NCI-H82 (cell line): ENCODE measurements around the gene MYH6.
"Not testable (repeated sequence)": the region's sequence is repeated elsewhere in the genome, so short reads cannot be mapped to it uniquely, and the experiment has no call there.

ENCODE experiments used
- DNase-seq: peaks from one replicate; lab custom pipeline; 2025; lab: John Stamatoyannopoulos, UW

MYH6 gene

DNA sequence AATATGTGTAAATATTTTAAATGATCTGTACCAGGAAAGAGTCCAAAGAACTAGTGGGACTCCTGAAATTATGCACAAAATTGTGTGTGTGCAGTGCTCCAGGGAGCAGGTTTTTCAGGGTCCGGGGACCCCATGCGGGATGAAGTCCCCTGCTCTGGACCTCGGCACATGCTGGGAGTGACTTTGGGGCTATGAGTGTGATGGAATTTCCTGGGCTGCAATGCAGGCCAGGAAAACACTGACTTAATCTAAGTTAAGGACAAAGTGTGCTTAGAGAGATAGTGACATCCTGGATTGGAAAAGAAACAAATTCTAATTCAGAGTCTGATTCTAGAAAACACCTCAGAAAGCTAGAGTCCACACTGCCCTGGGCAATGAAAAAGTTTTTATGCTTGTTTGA lies 6.2 kb upstream of the MYH6 start:
- no peak for DNase-seq

DNA sequence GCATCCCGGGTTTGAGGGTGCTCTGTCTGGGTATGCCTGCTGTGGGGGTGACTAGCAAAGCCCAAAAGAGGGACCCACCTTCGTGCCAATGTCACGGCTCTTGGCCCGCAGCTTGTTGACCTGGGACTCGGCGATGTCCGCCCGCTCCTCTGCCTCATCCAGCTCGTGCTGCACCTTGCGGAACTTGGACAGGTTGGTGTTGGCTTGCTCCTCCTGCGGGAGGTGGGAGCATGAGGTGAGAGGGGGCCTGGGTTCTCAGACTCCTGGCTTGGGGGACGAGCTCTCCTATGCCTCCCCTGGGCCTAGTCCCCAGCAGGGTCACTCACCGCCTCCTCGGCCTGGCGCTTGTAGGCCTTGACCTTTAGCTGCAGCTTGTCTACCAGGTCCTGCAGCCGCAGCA lies 5.6 kb upstream of the MYH6 start:
- DNase-seq, result no peak

DNA sequence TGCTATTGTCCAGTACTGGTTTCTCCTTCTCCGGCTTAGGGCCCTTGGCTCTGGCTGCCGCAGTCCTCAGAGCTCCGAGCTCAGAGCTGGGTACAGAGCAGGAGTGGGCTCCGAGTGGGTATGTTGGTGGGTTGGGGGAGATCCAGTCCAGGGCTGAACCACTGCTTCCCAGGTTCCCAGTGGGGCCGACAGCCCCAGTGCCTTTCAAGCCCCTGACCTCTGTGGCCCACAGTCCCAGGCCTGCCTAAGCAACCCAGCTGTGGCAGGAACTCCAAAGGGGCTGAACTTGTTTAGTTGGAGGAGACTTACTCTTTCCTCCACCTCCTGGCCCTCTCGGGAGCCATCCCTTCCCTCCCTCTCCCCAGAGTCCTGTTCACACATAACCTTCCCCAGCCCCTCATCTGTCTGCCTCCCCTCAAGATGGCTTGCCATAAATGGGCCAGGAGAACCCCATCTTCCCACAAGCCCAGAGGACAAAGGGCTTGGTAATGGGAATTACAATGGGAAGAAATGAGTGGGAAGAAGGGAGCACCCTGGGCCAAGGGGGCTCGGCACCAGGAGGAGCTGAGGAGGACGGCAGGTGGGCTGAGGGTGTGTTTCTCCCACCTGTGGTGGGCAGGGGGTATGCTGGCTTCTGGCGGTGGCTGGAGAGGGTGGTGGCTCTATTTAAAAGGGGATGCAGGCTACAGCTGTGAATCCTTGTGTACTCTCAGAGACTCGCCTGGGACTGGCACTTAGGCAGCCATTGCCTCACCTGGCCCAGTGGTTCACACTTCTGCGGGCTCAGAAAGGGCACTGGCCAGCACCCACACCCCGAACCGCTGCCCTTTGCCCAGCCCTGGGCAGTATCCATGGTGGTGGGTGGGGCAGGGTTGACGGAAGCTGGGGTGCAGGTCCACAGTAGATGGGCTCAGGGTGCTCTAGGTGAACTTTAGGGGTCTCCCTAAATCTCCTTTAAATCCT lies 3.8 kb upstream of the MYH6 start:
- no peak for DNase-seq

DNA sequence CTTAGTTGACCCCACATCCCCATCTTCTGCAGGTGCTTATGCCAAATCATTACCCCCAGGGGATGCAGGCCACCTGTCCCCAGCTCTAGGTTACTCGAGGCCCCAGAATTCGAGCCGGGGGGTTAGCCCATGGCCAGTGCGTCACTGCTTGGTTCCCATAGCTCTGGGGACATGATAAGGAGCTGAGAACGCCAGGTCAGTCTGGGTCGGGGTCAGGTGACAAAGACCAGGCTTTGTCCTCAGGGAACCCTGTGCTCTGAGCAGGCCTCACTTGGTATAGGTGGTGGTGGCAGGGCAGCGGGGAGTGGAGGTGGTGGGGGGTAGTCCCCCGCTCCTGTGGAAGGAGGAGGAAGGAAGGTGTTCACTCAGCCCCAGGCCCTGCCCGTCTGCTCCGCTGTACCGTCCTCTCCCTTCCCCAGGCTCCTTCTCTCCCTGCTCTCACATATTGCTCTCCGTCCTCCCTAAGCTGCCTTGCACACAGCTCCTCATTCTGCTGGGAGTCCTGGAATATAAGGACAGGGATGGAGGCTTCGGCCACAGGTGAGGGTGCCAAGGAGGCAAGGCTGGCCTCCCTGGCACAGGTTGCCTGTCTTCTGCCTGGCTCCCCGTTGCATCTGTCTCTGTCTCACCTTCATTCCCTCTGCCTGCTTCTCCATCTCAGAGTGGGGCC lies 2.0 kb upstream of the MYH6 start:
- no peak for DNase-seq

DNA sequence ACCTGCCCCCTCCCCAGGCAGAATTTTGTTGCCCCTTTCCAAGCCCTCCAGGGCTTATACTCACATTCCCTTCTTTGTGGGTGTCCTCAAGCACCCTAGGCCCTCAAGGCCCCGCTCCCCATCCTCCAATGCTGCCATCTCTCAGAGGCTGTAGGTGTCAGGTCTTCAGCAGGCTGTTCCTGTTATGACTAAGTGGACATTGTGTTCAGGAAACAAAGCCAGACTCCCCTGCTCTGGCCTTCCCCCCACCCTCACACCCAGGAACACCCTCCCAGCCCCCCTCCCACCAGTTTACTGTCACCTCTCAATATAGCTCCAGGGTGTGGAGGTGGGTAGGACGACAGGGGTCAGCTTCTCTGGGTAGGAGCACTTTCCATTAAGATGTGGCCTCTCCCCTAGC lies 1.4 kb upstream of the MYH6 start:
- DNase-seq, result no peak

DNA sequence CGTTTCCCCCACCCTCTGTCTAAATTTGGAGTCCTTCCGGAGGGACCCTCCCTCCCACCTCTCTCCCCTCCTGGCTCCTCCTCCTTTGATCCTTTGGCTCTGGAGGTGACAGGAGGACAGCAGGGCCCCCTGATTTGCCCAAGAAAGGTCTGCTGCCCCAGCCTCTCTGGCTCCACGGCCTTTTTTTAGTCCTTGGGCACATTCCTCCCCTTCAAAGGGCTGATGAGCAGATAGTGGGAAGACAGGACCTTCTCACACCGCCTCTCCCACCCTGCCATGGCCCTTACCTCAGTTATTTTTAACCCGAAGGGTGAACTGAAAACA lies 196 bp upstream of the MYH6 start:
- DNase-seq, result no peak

DNA sequence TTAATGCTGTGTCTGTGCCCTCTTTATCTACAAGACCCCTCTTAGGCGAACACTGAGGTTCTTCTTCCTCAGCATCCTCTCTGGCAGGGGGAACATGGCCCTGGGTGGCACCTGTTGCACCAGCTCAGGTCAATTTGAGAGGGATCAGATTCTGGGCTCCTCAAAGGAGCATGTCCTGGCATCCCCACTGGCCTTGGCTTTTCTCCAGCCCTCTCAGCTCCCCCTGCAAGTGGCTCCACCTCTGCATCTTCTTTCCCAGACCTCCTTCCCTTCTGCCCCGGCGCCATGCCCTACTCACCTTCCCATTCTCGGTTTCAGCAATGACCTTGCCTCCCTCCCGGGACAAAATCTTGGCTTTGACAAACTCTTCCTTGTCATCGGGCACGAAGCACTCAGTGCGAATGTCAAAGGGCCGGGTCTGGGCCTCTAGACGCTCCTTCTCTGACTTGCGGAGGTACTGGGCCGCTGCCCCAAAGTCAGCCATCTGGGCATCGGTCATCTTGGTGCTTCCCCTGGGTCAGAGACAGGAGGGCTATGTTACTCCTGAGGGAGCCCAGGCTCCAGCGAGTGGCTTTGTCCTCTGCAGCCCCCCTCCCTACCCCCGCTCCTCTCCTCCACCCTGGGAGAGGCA lies 1.2 kb downstream of the MYH6 start:
- no peak for DNase-seq

GRCh38 chr14:23406244-23406643 lies 1.8 kb downstream of the MYH6 start:
- no peak for DNase-seq

DNA sequence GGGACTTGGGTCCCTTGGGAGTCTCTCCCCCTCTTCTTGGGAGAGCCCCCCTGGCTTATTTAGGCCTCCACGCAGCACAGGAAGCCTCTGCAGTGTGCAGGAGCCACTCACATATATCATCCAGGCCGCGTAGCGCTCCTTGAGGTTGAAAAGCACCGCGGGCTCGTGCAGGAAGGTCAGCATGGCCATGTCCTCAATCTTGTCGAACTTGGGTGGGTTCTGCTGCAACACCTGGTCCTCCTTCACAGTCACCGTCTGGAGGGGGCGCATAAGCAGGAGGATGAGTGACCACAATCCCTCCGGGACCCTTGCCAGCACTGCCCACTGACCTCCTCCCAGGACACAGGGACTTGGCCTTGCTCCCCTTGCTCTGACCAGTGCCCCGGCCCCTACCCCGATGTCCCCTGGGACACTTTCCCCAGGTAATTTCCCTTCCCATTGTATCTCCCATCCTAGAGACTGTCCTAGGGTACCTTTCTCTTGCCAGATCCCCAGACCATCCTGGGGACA lies 2.5 kb downstream of the MYH6 start:
- no peak for DNase-seq

DNA sequence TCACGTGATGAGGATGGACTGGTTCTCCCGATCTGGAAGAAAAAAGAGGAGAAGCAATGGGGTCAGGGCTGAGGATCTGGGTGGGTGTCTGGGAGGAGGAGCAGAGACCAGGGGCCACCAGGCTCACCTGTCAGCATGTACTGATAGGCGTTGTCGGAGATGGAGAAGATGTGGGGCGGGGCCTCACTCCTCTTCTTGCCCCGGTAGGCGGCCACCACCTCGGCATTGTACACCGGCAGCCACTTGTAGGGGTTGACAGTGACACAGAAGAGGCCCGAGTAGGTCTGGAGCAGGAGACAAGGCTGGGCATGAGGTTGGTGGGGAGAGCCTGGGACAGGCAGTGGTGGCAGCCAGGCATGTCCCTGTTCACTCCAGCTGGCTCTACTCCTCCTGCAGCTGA lies 3.0 kb downstream of the MYH6 start:
- DNase-seq, result no peak

DNA sequence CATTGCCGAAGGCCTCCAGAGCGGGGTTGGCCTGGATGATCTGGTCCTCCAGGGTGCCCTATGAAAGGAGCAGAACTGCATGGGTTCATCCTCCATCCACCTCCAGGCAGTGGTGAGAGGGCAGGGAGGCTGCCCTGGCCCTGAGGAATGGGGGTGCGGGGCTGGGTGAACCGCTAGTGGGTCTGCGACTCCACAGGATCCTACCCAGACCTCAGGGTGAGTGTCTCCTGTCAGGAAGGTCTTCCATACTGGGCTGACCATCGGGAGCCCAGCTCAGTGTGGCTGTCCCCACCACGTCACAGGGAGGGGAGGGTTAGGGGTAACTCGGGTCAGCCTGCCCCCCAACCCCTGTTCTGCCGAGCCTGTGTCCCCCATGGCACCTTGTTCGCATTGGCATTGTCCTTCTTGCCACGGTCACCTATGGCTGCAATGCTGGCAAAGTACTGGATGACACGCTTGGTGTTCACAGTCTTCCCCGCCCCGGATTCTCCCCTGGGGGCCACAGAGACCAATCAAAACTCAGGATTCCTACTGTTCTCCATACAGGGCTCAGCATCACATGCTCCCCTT lies 3.7 kb downstream of the MYH6 start:
- DNase-seq, result no peak

GRCh38 chr14:23403908-23404307 lies 4.2 kb downstream of the MYH6 start:
- no peak for DNase-seq

DNA sequence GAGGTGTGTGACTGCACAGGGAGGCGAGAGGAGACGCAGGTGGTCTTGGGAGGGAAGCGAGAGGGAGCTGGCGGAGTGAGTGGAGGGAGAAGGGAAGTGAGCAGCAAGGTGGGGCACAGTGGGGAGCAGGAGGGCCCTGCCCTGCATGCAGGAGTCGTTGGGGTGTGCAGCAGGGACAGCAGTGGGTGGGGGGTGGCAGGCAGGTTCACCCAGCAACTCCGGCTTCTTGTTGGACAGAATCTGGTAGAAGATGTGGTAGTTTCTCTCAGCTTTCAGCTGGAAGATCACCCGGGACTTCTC lies 5.0 kb downstream of the MYH6 start:
- DNase-seq, result no peak

DNA sequence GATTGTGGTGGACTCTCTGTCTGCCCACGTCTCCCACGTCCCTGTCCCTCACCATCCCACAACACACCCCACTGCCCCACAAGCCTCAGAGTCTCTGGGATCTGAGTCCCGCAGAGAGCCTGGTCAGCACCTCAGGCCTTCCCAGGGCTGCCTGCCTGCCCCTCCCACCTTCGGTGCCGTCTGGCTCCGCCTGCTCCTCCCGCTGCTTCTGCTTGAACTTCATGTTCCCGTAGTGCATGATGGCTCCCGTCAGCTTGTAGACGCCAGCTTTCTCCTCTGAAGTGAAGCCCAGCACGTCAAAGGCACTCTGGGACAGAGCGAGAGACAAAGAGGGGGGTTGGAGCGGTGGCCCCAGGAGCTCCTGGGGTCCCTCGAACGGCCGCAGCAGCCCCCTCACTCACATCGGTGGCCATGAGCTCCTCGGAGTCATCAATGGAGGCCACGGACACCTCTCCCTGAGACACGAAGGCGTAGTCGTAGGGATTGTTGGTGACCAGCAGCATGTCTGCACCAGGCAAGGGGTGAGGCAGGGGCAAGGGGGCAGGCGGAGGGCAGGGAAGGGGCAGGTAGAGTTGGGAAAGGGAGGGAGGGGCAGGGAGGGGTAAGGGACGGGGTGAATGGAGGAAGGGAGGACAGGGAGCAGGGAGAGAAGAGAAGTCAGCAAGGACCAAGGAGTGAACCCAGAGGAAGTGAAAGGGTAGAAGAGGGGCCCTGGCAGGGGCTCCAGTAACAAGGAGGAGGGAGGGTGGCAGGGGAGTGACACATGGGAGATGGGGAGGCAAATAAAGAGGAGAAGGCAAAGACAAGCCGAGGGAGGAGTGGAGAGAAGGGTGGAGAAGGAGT lies 5.6 kb downstream of the MYH6 start:
- no peak for DNase-seq

DNA sequence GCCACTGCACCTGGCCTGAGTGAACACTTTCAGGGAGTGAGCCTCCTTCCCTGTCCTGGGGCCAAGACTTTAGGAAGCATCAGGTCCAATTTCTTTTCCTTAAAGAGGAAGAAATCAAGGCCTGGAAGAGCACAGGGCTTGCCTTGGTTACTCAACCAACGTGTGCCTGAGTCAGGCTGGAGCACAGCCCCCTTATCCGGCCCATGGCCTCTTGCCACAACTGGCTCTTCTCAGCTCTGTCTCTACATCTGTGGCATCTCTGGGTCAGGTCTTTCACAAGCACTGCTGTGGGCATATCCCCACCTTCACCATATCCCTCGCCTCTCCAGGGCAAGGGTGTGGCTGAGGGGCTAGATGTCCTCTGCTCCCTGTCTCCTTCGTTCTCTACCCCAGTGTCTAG lies 6.8 kb downstream of the MYH6 start:
- no peak for DNase-seq

DNA sequence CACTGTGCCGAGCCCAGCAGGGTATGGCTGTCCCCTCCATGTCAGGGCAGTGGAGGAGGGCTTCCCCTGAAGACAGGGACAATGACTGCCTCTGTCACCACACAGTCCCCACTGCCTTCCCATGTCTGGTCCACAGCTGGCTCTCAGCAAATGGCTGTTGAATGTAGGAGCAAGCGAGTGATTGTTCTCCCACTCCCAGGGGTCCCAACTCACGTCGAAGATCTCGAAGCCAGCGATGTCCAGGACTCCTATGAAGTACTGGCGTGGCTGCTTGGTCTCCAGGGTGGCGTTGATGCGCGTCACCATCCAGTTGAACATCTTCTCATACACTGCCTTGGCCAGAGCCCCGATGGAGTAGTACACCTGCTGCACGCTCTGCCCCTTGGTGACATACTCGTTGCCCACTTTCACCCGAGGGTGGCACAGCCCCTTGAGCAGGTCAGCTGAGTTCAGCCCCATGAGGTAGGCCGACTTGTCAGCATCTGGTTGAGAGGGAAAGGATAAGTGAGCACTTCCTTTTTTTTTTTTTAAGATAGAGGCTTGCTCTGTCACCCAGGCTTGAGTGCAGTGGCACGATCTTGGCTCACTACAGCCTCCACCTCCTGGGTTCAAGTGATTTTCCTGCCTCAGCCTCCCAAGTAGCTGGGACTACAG lies 7.5 kb downstream of the MYH6 start:
- DNase-seq, result not testable (repeated sequence)

- DNase-seq, result no peak
Observed at GRCh38 chr14:23399591-23399990, 8.5 kb downstream of the MYH6 start.

DNA sequence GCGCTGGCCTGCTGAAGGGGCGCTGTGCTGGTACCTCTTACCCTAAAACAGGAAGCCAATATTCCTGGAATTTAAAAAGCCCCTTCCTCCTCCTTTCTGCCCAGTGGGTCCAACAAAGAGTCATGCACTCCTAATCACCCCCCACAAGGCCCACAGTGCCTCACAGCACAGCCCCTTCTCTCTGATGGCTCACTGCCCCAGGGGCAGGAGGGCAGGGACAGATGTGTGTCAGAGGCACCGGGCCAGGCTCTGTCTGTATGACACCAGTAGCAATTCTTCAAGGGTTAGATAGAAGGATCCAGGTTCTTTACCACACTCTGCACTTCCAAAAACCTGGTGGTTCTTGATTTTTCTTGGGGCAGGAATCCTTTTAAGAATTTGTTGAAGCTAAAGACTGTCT lies 8.9 kb downstream of the MYH6 start:
- no peak for DNase-seq

DNA sequence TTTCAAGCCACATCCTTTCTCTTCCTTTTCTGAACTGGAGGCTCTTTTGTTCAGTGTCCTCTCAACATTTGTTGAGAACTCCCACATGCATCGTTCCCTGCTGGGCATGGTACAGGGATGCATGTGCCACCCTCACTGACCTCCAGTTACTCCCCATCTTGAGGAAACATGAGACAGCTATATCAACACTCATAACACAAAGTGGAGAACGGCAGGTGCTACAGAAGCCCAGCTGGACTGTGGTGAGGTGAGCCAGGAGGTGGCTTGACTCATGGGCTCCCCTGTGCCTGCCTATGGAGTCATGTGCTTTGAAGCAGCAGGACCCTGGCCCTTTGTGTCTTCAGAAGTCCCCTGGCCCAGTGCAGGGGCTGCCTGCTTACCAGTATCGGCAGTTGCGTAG lies 9.7 kb downstream of the MYH6 start:
- no peak for DNase-seq

- no peak for DNase-seq
Observed at GRCh38 chr14:23396781-23397407, 11.2 kb downstream of the MYH6 start.

- DNase-seq, result no peak
Observed at GRCh38 chr14:23396126-23396525, 11.9 kb downstream of the MYH6 start.
